Neural cell (in vitro differentiated cells): ENCODE measurements around the gene LAMB2. TPM values are rescaled to one million over a fixed set of nuclear protein-coding genes. Genes with fewer than 3 reads are reported as not detected.

Source experiments
- H2AFZ ChIP-seq: fragments of 200-600, 300-800 bp; sonication (generic), shearing (Covaris generic); 2 replicates; pipeline ENCODE4 v1.6.0; 2014; ENCODE audit warnings: low read depth, mild to moderate bottlenecking, antibody characterized with exemption, low read length, moderate library complexity
- H3F3A ChIP-seq: fragments of 200-600 bp; shearing (Covaris generic); 2 replicates; pipeline ENCODE4 v1.6.1; 2016; ENCODE audit warnings: mild to moderate bottlenecking, moderate library complexity, mixed read lengths, antibody characterized with exemption, low read length; ENCODE audit not compliant: insufficient read depth, poor library complexity, severe bottlenecking
- H3K27ac ChIP-seq: fragments of 200-600, 300-800 bp; sonication (generic), shearing (Covaris generic); 2 replicates; pipeline ENCODE4 v1.5.1; 2014; ENCODE audit warnings: mild to moderate bottlenecking, low read length, moderate library complexity
- H3K27me3 ChIP-seq: fragments of 300-800, 200-600 bp; sonication (generic), shearing (Covaris generic); 2 replicates; pipeline ENCODE4 v1.6.0; 2014; ENCODE audit warnings: mild to moderate bottlenecking, low read depth, low read length, moderate library complexity; ENCODE audit not compliant: insufficient read depth
- H3K36me3 ChIP-seq: fragments of 300-800, 200-600 bp; sonication (generic), shearing (Covaris generic); 2 replicates; pipeline ENCODE4 v1.5.1; 2014; ENCODE audit warnings: mild to moderate bottlenecking, antibody characterized with exemption, low read length, moderate library complexity; ENCODE audit not compliant: insufficient read depth
- H3K4me2 ChIP-seq: fragments of 300-800, 200-600 bp; sonication (generic), shearing (Covaris generic); 2 replicates; pipeline ENCODE4 v1.6.0; 2014; ENCODE audit warnings: mild to moderate bottlenecking, low read length
- H3K4me3 ChIP-seq: fragments of 300-800, 200-600 bp; sonication (generic), shearing (Covaris generic); 2 replicates; pipeline ENCODE4 v1.5.1; 2014; ENCODE audit warnings: mild to moderate bottlenecking, low read length, moderate library complexity
- H3K79me2 ChIP-seq: fragments of 200-600 bp; shearing (Covaris generic); replicated peaks from 2 replicates; pipeline ENCODE4 v1.6.0; 2014; ENCODE audit warnings: mild to moderate bottlenecking, low read length, moderate library complexity; ENCODE audit not compliant: insufficient read depth
- H3K9ac ChIP-seq: fragments of 300-800, 200-600 bp; sonication (generic), shearing (Covaris generic); 2 replicates; pipeline ENCODE4 v1.6.1; 2016; ENCODE audit warnings: mild to moderate bottlenecking, low read length, mixed read lengths
- H3K9me2 ChIP-seq: fragments of 200-600 bp; shearing (Covaris generic); 2 replicates; pipeline ENCODE4 v1.6.1; 2016; ENCODE audit warnings: mild to moderate bottlenecking, low read length, mixed read lengths; ENCODE audit not compliant: insufficient read depth
- H3K9me3 ChIP-seq: fragments of 200-600, 300-800 bp; sonication (generic), shearing (Covaris generic); 2 replicates; pipeline ENCODE4 v1.6.1; 2016; ENCODE audit warnings: mild to moderate bottlenecking, mixed run types, low read length, moderate library complexity, mixed read lengths
- H4K20me1 ChIP-seq: fragments of 200-600 bp; shearing (Covaris generic); 2 replicates; pipeline ENCODE4 v1.6.1; 2016; ENCODE audit warnings: mild to moderate bottlenecking, mixed run types; ENCODE audit not compliant: insufficient read depth
- CTCF ChIP-seq: fragments of 450-650 bp; IDR thresholded peaks from 2 replicates; pipeline ENCODE4 v1.5.1; 2014; ENCODE audit warnings: antibody characterized with exemption, mild to moderate bottlenecking, moderate library complexity; ENCODE audit not compliant: poor library complexity, severe bottlenecking
- EP300 ChIP-seq: fragments of 450-650 bp; conservative IDR thresholded peaks from 2 replicates; pipeline ENCODE4 v1.6.1; 2014; ENCODE audit warnings: antibody characterized with exemption, mild to moderate bottlenecking, moderate library complexity; ENCODE audit not compliant: poor library complexity, severe bottlenecking
- EZH2 ChIP-seq: fragments of 200-600, 300-800 bp; shearing (Covaris generic), sonication (generic); IDR thresholded peaks from 2 replicates; pipeline ENCODE4 v1.6.1; 2014; ENCODE audit warnings: antibody characterized with exemption, low read length, borderline replicate concordance, mild to moderate bottlenecking; ENCODE audit not compliant: insufficient read depth, poor library complexity, severe bottlenecking
- MXI1 ChIP-seq: fragments of 450-650 bp; conservative IDR thresholded peaks from 2 replicates; pipeline ENCODE4 v1.6.1; 2014; ENCODE audit warnings: antibody characterized with exemption, mild to moderate bottlenecking; ENCODE audit not compliant: poor library complexity, severe bottlenecking
- POLR2AphosphoS5 ChIP-seq: IDR thresholded peaks from 2 replicates; pipeline ENCODE4 v1.6.1; 2012
- RAD21 ChIP-seq: fragments of 450-650 bp; conservative IDR thresholded peaks from 2 replicates; pipeline ENCODE4 v1.6.1; 2014; ENCODE audit warnings: antibody characterized with exemption, mild to moderate bottlenecking, moderate library complexity
- REST ChIP-seq: IDR thresholded peaks from 2 replicates; pipeline ENCODE4 v1.6.1; 2012; ENCODE audit warnings: borderline replicate concordance
- SMC3 ChIP-seq: fragments of 450-650 bp; conservative IDR thresholded peaks from 2 replicates; pipeline ENCODE4 v1.6.1; 2014; ENCODE audit warnings: antibody characterized with exemption, mild to moderate bottlenecking, moderate library complexity; ENCODE audit not compliant: poor library complexity
- TAF1 ChIP-seq: IDR thresholded peaks from 2 replicates; pipeline ENCODE4 v1.6.1; 2012; ENCODE audit warnings: low read depth
- polyA plus RNA-seq: library from polyadenylated mRNA; depleted of rRNA; stranded (reverse); fragments of >200 nt; gene quantifications from 2 replicates; pipeline ENCODE4 v1.2.3, GENCODE V29; 2014

The LAMB2 gene
- polyA plus RNA-seq, 1 donor from 2014 or later: 15.9 TPM

GRCh38 chr3:49173792-49174170 lies 40.9 kb upstream of the LAMB2 start:
- no peaks in the 10 kb centered on the region for H3K36me3 ChIP-seq
- peak overlapping the region; percentile 83 for H3K9ac ChIP-seq
- no peak overlapping the region for H2AFZ ChIP-seq
- peaks cover 54% of the 10 kb centered on the region for H3K79me2 ChIP-seq
- no peak for TF ChIP-seq EZH2
- TF ChIP-seq EP300: peak; percentile 22
- TF ChIP-seq REST: peak; percentile 22
- TF ChIP-seq RAD21: no peak
- TF ChIP-seq SMC3: no peak
- TF ChIP-seq CTCF: no peak
- no peak for TF ChIP-seq POLR2AphosphoS5
- no peak for TF ChIP-seq TAF1
- peak; percentile 63 for TF ChIP-seq MXI1
- H3K9me2 ChIP-seq: no peaks in the 10 kb centered on the region
- peaks cover 4% of the 10 kb centered on the region for H3F3A ChIP-seq
- no peaks in the 10 kb centered on the region for H3K27me3 ChIP-seq
- H4K20me1 ChIP-seq: no peaks in the 10 kb centered on the region
- H3K27ac ChIP-seq: peak overlapping the region; percentile 86
- H3K4me2 ChIP-seq: peak overlapping the region; percentile 91
- no peaks in the 10 kb centered on the region for H3K9me3 ChIP-seq
- peak overlapping the region; percentile 76 for H3K4me3 ChIP-seq

GRCh38 chr3:49173116-49173791 lies 40.4 kb upstream of the LAMB2 start:
- no peaks in the 10 kb centered on the region for H3K36me3 ChIP-seq
- H3K27ac ChIP-seq: peak overlapping the region; percentile 86
- no peaks in the 10 kb centered on the region for H3K27me3 ChIP-seq
- no peaks in the 10 kb centered on the region for H3K9me3 ChIP-seq
- H4K20me1 ChIP-seq: no peaks in the 10 kb centered on the region
- no peaks in the 10 kb centered on the region for H3K9me2 ChIP-seq
- H3K9ac ChIP-seq: peak overlapping the region; percentile 83
- peak overlapping the region; percentile 91 for H3K4me2 ChIP-seq
- peak overlapping the region; percentile 76 for H3K4me3 ChIP-seq
- TF ChIP-seq POLR2AphosphoS5 (peak; percentile 13), REST (no peak)
- peaks cover 4% of the 10 kb centered on the region for H3F3A ChIP-seq
- H2AFZ ChIP-seq: no peak overlapping the region
- H3K79me2 ChIP-seq: peaks cover 54% of the 10 kb centered on the region
